Panc1 (cell line): ENCODE measurements around the gene SLC38A9. TPM values are rescaled to one million over a fixed set of nuclear protein-coding genes. Genes with fewer than 3 reads are reported as not detected.

Experiments used
- ATAC-seq: fragments of 200-7000 bp; cut with Tn5 transposase; 2 replicates; pipeline ENCODE4 v1.9.1; 2020; ENCODE audit warnings: mild to moderate bottlenecking, moderate library complexity
- BruUV-seq: library from RNA; stranded (reverse); fragments of 400-500 nt; replicated peaks from 2 replicates; lab custom pipeline; 2021; lab: Mats Ljungman, UMichigan
- CTCF ChIA-PET: fragments of 300-600 bp; sonication (Branson Sonifier 250); formaldehyde crosslinking; loops from one replicate; lab custom pipeline; 2022; ENCODE audit warnings: antibody characterized with exemption; lab: Charles Lee
- POLR2A ChIA-PET: fragments of 300-600 bp; sonication (Branson Sonifier 250); formaldehyde crosslinking; loops from one replicate; lab custom pipeline; 2022; ENCODE audit warnings: antibody characterized with exemption; lab: Charles Lee
- DNase-seq: peaks from one replicate; pipeline ENCODE4 v3.0.0-alpha.2; 2010; ENCODE audit warnings: low read depth, low spot score
- H3K27ac ChIP-seq: 2 replicates; pipeline ENCODE4 v1.5.1; 2011; ENCODE audit warnings: mild to moderate bottlenecking, low read length, inconsistent platforms
- H3K27me3 ChIP-seq: fragments of 200-500 bp; sonication (Bioruptor generic); 2 replicates; pipeline ENCODE4 v1.6.0; 2014; ENCODE audit warnings: low read length, inconsistent platforms; ENCODE audit not compliant: control insufficient read depth, insufficient read depth
- H3K36me3 ChIP-seq: fragments of 200-500 bp; sonication (Bioruptor generic); 2 replicates; pipeline ENCODE4 v1.5.1; 2014; ENCODE audit warnings: inconsistent platforms, mild to moderate bottlenecking, low read length, moderate library complexity; ENCODE audit not compliant: control insufficient read depth, insufficient read depth
- H3K4me1 ChIP-seq: 2 replicates; pipeline ENCODE4 v1.5.1; 2011; ENCODE audit warnings: inconsistent platforms, mild to moderate bottlenecking, low read length, moderate library complexity; ENCODE audit not compliant: control insufficient read depth, insufficient read depth
- H3K4me3 ChIP-seq, 2 experiments: 2 replicates each; pipeline ENCODE4 v1.5.1; 2011 to 2012; ENCODE audit warnings: low read depth in 2 of 2, low read length in 2 of 2, mild to moderate bottlenecking in 2 of 2, inconsistent platforms in 1 of 2, moderate library complexity in 1 of 2
- H3K9me3 ChIP-seq: fragments of 200-500 bp; sonication (Bioruptor generic); 2 replicates; pipeline ENCODE4 v1.5.1; 2014; ENCODE audit warnings: low read depth, mild to moderate bottlenecking, inconsistent platforms, low read length, moderate library complexity; ENCODE audit not compliant: control insufficient read depth, insufficient read depth
- CTCF ChIP-seq: fragments of 450-650 bp; IDR thresholded peaks from 2 replicates; pipeline ENCODE4 v1.5.1; 2017; ENCODE audit warnings: mild to moderate bottlenecking
- POLR2AphosphoS5 ChIP-seq: IDR thresholded peaks from 2 replicates; pipeline ENCODE4 v1.6.1; 2012; ENCODE audit warnings: mild to moderate bottlenecking, low read depth, low read length, moderate library complexity
- REST ChIP-seq, 2 experiments: IDR thresholded peaks; 2 replicates each; pipeline ENCODE4 v1.6.1; 2011 to 2012; ENCODE audit warnings: low read depth in 2 of 2, control low read depth in 1 of 2, low read length in 1 of 2, mild to moderate bottlenecking in 1 of 2, moderate library complexity in 1 of 2; ENCODE audit not compliant: insufficient read depth in 1 of 2
- SIN3A ChIP-seq: IDR thresholded peaks from 2 replicates; pipeline ENCODE4 v1.6.1; 2012; ENCODE audit warnings: low read depth, mild to moderate bottlenecking, low read length, moderate library complexity, borderline replicate concordance; ENCODE audit not compliant: insufficient read depth
- TCF7L2 ChIP-seq: IDR thresholded peaks from 2 replicates; pipeline ENCODE4 v1.6.1; 2011; ENCODE audit warnings: mild to moderate bottlenecking, low read depth, low read length, inconsistent platforms
- in situ Hi-C: cut with HindIII; loops from 2 replicates; pipeline ENCODE4 v1.10.0; 2016; ENCODE audit warnings: low sequenced_read_pairs, low pct_unique_long_range_greater_than_20kb
- intact Hi-C: fragments of 100-400 bp; cut with micrococcal nuclease; formaldehyde crosslinking; loops from one replicate; pipeline ENCODE4 v1.10.0; 2022; ENCODE audit not compliant: unreplicated experiment
- total RNA-seq: library from RNA; stranded (reverse); gene quantifications from one replicate; pipeline ENCODE4 v1.2.1, GENCODE V29; 2021; ENCODE audit not compliant: unreplicated experiment

SLC38A9 gene
- total RNA-seq, 1 experiment from 2014 or later = 12.8 TPM

- in situ Hi-C loops (no loop called here), intact Hi-C loops (no loop called here)
- no TSS peak for BruUV-seq
- H3K27me3 ChIP-seq = no peaks in the 10 kb centered on the region
- CTCF ChIA-PET = no interaction called here
- no peak overlapping the region for H3K27ac ChIP-seq
- no peaks in the 10 kb centered on the region for H3K9me3 ChIP-seq
- no peak for TF ChIP-seq CTCF
- TF ChIP-seq SIN3A = no peak
- TF ChIP-seq POLR2AphosphoS5 = no peak
- no peak for TF ChIP-seq REST (IDR thresholded peaks at IDR 0.05; ENCODE audit: insufficient read depth in 1 of 2, low read depth in 2 of 2, low read length in 1 of 2)
- TF ChIP-seq TCF7L2 = no peak
- H3K4me1 ChIP-seq = no peaks in the 10 kb centered on the region
- no peak for ATAC-seq
- POLR2A ChIA-PET = no interaction called here
- no peaks in the 10 kb centered on the region for H3K36me3 ChIP-seq
- H3K4me3 ChIP-seq = no peak overlapping the region
- DNase-seq = no peak
These were observed 9.4 kb downstream of the SLC38A9 start for GRCh38 chr5:55702598-55703345.

- CTCF ChIA-PET = no interaction called here
- Histone ChIP-seq H3K27me3 (no peaks in the 10 kb centered on the region), H3K27ac (no peak overlapping the region), H3K9me3 (no peaks in the 10 kb centered on the region), H3K4me3 (no peak overlapping the region), H3K4me1 (no peaks in the 10 kb centered on the region), H3K36me3 (no peaks in the 10 kb centered on the region)
- no peak for ATAC-seq
- TF ChIP-seq REST (IDR thresholded peaks at IDR 0.05; ENCODE audit: insufficient read depth in 1 of 2, low read depth in 2 of 2, low read length in 1 of 2) (no peak), POLR2AphosphoS5 (no peak), TCF7L2 (no peak), CTCF (no peak), SIN3A (no peak)
- POLR2A ChIA-PET = no interaction called here
- intact Hi-C loops (no loop called here), in situ Hi-C loops (no loop called here)
- BruUV-seq = no TSS peak
- DNase-seq = no peak
These were observed 10.5 kb downstream of the SLC38A9 start for GRCh38 chr5:55701462-55702103.
